RKO (cell line): ENCODE measurements around the gene ZBTB21.

Experiments
- DNase-seq: peaks from one replicate; pipeline ENCODE4 v3.0.0-alpha.2; 2016; ENCODE audit warnings: low spot score

The ZBTB21 gene

DNA sequence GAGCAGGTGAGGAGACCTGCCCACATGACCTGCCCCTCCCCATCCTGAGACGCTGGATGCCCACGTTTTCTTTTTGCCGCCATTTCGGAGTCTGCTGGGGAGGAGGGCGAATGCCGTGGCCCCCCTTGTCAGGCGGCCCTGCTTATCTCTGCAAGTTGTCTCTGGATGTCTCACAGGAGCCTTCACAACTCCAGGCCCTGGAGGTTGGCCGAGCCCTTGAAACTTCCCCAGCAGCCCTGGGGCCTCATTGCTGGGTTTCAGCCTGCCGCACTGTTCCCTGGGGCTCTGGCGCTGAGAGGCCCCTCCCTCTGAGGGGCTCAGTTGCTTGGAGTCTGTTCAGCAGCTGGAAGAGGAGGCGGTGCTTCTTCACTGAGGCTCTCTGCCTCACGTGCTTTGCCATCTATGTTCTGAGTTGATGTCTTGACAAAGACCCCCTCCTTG lies 29.8 kb upstream of the ZBTB21 start:
- no peak for DNase-seq

DNA sequence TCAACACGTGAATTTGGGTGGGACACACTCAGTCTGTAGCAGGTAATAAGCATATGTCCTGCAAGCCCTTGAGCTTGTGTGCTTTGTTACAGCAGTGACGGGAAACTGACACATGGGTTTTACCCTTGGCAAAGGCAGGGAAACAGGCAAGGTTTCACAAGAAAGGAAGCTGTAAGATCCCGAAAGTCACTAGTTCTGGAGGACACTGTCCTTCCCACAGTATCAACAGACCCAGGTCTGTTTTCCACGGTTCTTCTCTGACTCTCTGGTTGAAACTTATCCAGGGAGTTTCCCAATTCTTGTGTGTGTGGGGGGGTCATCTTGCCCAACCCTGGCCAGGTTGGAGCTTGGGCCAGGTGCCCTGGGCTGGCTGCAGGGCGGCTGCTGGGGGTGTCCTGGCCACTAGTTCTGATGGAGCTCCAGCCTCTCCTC lies 29.3 kb upstream of the ZBTB21 start:
- DNase-seq = no peak

DNA sequence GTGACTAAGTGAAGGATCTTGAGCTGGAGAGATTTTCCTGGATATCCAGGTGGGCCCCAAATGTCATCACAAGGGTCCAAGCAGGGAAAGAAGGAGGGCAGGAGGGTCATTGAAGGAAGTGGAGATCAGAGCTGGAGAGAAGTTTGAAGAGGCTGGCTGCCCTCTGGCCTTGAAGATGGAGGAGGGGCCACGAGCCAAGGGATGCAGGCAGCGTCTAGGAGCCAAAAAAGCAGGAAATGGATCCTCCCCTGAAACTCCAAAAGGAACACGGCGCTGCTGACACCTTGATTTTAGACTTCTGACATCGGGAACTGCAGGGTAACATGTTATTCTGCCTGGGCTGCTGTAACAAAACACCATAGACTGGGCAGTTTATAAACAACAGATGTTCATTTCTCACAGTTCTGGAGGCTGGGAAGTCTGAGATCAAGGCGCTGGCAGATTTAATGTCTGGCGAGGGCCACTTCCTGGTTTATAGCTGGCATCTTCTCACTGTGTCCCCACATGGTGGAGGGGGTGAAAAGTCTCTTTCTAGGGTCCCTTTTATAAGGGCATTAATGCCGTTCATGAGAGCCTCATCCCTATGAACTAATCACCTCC lies 28.8 kb upstream of the ZBTB21 start:
- DNase-seq = no peak

DNA sequence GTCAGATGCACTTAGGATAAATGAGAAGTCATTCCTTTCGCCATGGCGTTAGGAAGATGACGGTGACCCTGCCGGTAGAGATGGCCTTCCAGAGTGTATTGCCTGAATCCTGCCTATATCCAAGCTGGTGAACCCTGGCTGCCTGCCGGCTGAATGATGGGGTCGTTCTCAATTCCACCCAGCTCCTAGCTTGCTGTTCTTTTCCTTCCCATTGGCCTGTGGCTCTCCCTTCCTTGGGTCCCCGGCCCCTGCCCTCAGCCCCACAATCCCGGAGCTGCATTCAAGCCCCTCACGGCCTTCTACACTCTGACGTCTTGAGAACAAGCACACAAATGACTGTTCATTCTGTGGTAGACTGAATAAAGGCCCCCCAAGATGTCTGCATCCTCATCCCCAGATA lies 28.2 kb upstream of the ZBTB21 start:
- no peak for DNase-seq

DNA sequence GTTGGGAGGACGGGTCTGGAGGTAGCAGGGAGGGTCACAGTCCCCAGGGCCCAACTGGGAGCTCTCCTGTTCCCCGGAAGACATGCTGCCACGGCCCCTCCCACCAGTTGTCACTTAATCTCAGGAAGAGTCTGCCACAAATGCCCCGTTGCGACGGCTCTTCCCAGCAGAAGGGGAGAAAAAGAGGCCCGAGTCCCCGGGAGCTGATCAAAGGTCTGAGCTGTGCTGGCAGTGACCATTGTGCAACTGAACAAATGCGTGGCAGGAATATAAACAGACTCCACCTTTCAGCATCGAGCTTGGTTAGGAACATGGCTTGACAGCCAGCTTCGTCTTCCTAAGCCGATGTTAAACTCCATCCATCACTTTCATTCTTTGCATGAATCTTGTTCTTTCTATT lies 27.8 kb upstream of the ZBTB21 start:
- no peak for DNase-seq

DNA sequence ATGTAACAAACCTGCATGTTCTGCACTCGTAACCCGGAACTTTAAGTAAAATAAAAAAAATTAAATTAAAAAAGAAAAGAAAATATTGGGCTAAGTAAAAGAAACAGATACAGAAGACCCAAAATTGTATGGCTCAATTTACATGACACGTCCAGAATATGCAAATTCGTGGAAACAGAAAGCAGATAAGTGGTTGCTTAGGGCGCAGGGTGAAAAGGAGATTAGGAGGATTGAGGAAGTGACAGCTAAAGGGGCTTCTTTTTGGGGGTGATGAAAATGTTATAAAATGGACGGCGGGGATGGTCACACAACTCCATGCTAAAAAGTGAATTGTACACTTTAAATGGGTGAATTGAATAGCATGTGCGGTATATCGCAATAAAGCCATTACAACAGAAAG lies 27.4 kb upstream of the ZBTB21 start:
- no peak for DNase-seq

DNA sequence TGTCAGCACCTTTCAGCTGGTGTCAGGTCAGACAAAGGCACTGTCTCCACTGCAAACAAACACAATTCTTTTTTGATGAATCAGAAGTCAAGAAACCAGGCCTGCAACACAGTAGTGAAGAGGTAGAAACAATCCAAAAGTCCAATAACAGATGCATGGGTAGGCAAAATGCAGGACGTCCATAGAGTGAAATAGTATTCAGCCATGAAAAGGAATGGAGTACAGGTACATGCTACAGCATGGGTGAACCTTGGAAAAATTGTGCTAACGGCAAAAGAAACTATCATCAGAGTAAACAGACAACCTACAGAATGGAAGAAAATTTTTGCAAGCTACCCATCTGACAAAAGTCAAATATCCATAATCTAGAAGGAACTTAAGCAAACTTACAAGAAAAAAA lies 26.2 kb upstream of the ZBTB21 start:
- DNase-seq = no peak

DNA sequence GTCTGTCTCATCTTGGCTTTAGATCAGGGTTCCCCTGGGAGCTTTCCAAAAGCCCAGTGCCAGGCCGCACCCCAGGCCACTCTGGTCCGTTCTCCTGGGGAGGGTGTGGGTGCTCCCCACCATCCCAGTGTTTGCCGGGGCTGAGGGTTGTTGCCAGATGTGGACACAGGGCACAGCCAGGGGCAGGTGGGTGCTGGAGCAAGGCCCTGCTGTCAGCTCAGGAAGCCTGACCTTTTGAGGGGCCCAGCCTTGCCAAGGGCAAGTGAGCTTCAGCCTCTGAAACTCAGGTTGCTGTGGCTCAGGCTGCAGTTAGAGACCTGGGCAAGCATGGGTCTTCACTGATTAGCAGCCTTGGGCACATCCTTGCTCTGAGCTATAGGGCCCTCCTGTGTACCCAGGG lies 22.8 kb upstream of the ZBTB21 start:
- DNase-seq = no peak

DNA sequence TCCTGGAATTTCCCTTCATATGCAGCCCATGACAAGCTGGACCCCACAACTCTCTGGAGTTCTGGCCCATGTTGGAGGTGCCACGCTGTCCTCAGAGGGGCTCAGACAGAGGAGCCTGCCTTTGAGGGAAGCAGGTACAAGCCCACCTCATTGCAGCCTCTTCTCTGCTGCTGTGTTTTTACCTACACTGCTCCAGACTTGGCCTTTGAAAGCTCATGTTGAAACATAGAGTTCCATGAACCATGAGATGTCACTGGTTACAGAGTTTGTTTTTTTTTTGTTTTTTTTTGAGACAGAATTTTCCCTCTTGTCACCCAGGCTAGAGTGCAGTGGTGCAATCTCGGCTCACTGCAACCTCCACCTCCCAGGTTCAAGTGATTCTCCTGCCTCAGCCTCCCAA lies 22.1 kb upstream of the ZBTB21 start:
- DNase-seq = no peak

DNA sequence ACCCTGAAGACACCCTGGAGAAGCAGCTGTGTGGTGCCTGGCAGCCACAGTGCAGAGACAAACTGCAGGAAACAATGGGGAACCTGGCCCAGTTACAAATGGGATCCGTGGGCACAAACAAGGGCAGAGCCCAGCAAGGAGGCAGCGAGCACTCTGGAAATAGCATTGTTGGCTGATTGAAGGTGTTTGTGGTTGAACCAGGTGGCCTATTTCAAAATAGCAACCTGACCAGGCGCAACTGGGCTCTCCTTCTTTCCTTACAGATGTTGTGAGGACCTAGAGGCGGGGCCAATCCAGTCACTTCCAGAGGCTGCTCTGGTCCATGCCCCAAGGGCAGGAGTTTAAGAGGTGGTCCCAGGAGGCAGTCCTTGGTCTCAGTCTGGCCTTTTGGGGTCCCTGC lies 21.7 kb upstream of the ZBTB21 start:
- no peak for DNase-seq

DNA sequence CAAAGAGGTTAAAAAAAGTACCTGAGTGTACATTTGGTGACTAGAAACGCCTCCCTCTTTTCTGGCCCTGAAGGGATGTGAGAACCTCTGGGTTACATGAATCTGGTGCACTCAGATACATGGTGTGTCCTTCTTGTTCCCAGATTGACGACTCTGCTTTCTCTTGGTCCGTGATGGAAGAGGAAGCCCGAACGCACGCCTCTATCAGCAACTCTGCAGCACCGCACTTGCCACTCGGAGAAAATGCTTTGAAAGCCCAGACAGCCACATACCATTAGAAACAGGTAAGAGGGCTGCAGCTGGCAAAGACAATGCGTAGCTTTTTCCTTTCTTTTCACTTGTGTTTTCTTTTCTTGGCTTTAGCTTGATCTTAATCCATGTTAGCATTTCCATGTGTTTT lies 21.1 kb upstream of the ZBTB21 start:
- no peak for DNase-seq

DNA sequence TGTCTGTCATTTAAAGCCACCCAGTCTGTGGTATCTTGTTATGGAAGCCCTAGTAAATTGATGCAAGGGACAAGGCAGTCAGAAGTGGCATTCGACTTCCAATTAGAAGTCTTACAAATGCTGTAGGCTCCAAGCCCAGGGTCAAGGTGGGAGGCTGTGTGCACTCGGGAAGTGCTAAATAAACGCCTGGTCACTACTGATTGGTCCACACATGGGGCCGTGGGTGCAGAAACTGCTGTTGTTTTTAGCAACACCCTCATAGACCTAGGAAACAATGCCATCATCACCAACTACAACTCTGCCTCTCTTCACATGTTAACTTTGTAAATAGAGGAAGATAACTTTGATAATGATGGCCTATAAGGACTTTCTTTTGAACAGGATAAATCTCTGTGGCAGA lies 20.2 kb upstream of the ZBTB21 start:
- DNase-seq = no peak

DNA sequence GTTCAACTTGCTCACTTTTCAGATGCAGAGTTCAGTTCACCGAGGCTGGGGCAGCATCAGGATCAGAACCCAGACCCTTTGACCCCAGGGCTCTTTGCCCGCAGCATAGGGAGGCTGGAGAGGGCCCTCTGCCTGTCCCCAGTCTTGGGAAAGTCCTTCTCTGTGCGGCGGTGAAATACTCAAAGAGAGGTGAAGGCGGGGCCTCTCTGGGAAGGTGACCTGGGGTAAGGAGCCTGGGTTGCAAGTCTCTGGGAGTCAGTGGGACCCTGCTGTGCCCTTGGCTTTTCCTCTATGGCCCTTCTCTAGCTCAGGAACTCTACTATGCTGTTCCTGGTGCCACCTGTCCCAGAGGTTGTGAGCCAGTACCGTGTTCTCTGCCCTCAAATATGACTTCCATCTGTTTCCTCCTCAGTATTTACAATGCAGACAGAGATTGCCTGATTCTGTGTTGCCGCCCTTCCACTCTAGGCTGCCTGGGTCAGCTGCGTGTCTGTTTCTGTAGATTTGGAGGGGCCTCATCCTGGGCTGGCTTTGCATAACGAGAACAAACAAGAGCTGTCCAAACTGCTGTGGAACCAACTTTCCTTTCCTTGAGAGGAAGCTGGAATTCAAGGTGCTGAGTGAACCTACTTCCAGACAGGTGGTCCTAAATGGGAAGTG lies 18.7 kb upstream of the ZBTB21 start:
- DNase-seq = no peak

DNA sequence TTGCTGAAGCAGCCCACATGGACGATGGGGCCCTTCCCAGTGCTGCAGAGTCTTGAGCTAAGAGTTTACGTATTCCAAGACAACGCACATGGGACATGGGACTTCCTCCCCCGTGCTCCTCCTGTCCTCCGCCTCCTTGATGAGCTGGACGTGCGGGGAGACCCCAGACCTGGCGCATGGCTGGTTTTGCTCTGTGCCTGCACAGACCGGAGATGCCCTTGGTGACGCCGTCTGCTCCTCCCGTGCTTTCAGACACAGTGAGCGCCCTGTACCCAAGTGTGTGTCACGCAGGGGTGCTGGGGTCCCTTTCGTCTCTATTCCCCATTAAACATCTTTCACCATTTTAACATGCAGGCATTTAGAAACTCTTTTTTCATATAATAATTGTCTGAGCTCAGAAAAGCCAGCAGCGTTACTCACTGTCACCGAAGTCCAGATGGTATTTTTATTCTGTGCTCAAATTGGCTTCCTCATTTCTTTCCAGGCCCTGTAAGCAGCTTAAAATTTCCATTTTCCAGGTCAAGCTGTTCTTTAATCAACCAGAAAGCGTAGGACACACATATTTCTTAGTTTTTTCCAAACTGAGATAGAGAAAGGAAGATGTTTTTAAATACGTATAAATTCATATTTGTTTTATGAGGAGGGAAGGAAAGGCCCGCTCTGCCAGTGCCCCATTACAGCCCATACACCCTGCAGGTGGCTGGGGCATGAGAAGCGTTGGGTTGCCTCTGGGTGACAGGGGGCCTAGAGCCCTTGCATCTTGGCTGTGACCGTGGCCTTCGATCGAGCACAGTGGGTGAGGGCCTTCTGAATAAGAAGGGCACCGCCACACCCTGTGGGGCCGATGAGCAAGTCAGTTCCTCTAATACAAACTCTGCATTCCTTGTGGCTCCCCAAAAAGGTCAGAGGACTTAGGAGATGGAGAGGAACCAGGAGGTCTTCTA lies 17.9 kb upstream of the ZBTB21 start:
- DNase-seq = no peak

DNA sequence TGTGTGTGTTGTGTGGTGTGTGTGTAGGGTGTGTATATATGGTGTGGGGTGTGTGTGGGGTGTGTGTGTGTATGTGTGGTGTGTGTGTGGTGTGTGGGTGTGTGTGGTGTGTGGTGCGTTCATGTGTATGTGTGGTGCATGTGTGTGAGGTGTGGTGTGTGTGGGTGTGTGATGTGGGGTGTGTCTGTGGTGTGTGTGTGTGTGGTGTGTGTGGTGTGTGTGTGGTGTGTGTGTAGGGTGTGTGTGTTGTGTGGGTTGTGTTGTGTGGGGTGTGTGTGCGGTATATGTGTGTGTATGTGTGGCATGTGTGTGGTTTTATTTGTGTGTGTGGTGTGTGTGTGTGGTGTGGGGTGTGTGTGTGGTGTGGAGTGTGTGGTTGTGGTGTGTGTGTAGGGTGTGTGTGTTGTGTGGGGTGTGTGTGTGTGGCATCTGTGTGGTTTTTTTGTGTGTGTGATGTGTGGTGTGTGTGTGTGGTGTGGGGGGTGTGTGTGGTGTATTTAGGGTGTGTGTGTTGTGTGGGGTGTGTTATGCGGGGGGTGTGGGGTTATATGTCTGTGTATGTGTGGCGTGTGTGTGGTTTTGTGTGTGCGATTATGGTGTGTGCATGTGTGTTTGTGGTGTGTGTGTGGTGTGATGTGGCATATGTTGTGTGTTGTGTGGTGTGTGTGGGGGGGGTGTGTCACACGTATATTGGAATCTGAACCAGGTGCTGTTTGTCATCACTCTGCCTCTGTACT lies 17.1 kb upstream of the ZBTB21 start:
- no peak for DNase-seq

DNA sequence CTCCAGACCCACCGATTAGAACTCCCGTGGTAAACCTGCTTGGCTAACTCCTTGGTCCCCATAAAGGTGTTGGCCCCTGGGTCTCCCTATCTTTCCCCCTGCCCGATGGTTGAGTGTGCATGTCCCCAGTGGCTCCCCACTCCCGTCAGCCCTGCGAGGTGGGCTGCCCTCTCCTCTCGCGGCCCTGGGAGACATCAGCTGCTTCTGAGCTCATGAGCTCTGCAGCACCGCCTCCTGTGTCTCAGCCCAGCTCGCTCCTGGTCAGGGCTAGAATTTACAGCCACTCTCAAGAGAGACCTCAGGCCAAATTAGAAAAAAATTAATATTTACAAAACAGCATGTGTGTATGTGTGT lies 15.9 kb upstream of the ZBTB21 start:
- DNase-seq = no peak

DNA sequence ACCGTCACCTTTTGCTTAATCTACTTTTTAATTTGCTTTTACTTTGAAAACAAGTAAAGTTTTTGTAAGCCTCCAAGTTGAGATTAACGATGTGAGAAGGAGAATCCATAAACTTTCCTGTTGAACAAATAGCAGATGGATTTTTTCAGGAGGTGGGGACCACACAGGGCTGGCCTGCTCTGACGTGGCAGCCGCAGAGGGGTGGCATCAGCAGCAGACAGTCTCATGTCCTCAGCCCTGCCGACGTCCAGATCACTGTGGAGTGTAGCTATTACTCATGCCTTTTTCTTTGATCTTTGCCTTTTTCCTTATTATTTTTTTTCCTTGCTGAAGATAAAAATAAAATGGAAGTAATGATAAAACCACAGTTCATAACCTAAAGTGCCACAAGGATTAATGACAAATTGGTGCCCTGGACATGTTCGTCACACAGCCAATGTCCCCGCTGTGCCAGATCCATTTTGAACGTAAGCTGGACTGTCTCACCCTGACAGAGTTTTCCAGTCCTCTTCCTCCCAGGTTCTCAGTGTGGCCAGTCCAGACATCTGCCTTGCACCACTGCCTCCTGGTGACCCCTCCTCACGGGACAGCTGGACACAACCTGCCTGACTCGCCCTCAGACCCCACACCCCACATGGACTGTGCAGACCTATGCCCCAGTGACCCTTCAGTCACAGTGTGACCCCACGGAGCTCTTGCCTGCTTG lies 15.4 kb upstream of the ZBTB21 start:
- no peak for DNase-seq

DNA sequence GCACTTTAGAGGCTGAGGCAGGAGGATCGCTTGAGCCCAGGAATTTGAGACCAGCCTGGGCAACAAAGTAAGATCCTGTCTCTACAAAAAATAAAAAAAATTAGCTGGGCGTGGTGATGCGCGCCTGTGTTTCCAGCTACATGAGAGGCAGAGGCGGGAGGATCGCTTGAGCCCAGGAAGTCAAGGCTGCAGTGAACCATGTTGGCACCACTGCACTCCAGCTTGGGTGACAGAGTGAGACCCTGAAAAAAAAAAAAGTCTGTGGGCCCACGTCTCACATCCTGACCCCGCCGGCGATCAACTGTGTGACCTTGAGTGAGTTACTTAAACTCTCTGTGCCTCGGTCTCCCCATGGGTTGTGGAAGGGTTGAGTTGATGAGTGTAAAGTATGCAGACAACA lies 12.7 kb upstream of the ZBTB21 start:
- no peak for DNase-seq

DNA sequence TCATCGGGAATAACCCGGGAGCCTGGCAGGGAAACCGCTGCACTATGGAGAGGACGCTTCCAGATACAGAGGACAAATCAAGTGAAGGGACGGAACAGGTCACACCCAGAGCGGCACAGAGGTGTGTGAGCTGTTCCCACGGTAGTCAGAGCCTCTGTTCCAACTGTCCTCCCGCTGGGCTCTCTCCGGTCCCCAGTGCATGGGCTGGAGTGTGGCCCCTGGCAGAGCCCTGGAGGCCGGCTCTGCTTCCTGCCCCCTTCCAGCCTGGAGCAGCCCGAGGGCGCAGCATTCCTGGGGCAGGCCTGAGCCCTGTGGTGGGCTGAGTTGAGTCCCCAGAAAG lies 11.9 kb upstream of the ZBTB21 start:
- no peak for DNase-seq

DNA sequence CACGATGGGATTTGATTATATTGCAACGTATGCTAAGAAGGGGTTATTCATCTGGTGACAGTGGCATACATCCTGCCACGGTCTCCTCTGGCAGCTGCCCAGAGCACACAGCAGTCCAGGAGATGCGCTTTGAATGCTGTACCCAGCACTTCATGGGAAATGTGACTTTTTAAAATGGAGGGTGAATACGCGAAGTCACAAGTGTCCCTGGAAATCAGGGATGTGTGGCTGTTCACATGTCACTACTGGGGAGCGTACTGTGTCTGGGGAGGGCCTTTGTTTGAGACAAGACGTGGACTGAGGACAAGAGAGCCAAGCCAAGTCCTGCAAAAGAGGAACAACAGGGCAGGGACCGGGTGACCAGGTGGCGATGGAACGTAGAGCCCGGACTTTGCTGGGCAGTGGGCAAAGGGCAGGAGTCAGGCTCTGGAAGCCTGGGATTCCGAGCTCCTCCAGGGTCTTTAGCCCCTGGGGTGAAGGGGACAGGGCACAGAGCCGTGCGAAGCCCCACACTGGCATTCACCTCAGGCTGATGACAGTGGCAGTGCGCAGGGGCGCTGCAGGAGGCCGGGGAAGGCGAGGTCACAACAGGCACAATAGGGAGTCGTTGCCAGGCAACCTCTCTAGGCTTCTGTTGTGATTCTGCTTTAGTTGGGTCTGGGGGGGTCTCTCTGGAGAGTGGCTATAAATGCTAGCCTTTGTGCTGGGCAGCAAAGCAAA lies 11.4 kb upstream of the ZBTB21 start:
- DNase-seq = no peak

DNA sequence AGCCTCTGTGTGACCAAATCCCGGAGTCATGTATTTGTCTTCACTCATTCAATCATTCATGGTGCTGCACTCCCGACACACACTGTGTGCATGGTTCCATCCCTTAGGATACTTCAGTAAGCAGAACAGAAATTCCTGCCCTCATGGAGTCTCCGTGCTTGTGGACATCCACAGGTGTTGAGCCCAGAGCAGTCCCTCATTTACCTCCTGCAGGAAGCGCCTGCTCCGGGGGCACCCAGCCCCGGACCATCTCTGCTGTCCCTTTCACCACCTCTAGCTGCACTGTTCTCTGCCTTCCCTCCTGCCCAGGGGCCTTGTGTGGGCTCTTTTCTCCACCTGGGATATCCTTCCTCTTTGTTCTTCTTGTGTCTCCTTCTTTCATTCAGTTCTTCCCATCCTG lies 9.5 kb upstream of the ZBTB21 start:
- DNase-seq = no peak
